AG08396 (cell line): Measurements from ENCODE around the gene PCDHA4.
A peak's percentile ranks its signal among the peaks of the same experiment; 100 is the strongest.
"Not testable (repeated sequence)": the region's sequence is repeated elsewhere in the genome, so short reads cannot be mapped to it uniquely, and the experiment has no call there.

Source experiments
- DNase-seq: peaks from one replicate; pipeline ENCODE4 v3.0.0; 2012; ENCODE audit warnings: low spot score, mixed read lengths

The PCDHA4 gene

DNA sequence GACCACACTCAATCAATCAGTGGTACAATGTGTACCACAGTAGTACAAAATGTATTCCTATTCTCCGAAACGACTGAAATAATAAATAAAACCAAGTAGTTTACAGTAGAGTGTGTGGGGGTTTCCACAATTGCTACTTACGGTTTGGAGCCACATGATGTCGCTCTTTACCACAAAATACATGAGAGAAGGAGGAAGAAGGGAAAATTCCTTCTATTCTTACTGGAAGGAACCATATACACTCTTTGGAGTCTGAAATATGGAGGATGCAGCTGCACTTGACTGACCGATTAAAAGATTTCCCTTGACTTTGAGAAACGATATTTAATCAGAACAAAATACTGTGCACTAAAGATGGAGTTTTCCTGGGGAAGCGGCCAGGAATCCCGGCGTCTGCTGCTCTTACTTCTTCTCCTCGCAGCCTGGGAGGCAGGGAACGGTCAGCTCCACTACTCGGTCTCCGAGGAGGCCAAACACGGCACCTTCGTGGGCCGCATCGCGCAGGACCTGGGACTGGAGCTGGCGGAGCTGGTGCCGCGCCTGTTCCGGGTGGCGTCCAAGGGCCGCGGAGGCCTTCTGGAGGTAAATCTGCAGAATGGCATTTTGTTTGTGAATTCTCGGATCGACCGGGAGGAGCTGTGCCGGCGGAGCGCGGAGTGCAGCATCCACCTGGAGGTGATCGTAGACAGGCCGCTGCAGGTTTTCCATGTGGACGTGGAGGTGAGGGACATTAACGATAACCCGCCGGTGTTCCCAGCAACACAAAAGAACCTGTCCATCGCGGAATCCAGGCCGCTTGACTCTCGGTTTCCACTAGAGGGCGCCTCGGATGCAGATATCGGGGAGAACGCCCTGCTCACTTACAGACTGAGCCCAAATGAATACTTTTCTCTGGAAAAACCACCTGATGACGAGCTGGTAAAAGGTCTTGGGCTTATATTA, at the start of gene PCDHA4:
Gene PCDHA4, plus strand, starts transcription at position 235 of the 942 bp plus-strand sequence.
- peak; percentile 37 for DNase-seq

DNA sequence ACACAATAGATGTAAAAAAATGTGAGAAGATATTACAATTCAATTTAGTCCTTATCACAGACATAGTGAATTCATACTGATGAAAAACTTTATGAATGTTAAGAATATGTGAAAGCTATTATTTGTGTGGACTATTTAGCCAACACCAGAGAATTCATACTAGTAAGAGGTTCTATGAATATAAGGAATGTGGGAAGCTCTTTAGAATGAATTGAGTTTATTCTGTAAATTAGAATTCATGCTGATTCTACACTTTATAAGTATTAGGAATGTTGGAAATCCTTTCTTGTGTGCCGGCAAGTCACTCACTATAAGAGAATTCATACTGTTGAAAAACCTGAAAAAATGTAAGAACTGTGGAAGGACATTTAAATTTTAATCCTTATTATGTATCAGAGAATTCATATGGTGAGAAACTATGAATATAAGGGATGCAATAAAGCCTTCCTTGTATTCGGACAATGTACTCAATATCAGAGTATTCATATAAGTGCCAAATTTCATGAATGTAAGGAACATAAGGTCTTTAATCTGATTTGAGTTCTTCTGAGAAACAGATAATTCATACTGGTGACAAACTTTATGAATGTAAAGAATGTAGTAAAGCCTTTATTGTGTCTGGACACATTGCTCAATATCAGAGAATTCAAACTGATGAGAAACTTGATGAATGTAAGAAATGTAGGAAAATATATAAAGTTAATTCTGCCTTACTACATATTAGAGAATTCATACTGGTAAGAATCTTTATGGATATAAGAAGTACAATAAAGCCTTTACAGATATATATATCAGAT, 42.5 kb upstream of the PCDHA4 start:
- no peak for DNase-seq

DNA sequence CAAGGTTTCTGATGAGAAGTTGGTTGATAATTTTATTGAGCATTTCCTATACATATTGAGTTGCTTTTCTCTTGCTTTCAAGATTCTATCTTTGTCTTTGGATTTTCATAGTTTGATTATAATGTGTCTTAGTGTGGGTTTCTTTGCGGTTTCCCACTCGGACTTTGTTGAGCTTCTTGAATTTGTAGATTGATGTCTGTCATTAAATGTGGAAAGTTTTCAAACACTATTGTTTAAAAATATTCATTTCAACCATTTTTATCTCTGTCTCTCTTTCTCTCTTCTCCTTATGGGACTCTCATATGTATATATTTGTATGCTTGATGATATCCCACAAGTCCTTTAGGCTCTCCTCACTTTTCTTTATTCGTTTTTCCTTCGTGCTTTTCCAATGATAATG, 39.4 kb upstream of the PCDHA4 start:
- DNase-seq = no peak

DNA sequence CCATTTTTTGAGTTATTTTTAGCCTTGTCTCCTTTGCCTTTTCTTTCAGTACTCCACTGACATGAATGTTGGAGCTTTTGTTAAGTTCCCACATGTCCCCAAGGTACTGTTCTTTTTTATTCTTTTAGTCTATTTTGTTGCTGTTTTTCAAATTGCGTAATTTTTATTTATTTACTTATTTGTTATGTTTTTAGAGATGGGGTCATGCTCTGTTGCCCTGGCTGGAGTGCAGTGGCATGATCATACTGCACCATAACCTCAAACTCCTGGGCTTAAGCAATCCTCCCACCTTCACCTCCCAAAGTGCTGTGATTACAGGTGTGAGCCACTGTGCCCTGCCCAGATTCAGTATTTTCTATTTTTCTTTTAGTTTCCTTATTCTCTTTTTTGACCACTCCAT, 26.4 kb upstream of the PCDHA4 start:
- no peak for DNase-seq

DNA sequence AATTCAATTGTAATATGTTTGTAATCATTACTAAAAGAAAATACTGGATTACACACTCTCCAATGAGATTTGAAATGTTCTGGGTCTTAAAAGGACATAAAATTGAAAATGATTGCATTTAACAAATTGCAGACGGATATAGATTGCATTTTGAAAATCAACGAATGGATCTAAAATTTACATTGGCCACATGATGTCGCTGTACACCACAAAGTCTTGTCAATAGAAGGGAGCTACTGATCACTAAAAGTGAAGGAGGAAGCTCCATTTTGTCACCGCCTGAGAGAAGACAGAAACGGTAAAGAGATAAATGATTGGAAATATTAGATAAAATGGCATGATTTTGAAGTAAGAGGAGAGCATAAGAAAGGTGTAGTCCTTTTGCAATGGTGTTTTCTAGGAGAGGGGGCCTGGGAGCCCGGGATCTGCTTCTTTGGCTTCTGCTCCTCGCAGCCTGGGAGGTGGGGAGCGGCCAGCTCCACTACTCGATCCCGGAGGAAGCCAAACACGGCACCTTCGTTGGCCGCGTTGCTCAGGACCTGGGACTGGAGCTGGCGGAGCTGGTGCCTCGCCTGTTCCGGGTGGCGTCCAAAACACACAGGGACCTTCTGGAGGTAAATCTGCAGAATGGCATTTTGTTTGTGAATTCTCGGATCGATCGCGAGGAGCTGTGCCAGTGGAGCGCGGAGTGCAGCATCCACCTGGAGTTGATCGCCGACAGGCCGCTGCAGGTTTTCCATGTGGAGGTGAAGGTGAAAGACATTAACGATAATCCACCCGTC, 20.8 kb upstream of the PCDHA4 start, which contains the start of gene PCDHA1:
Gene PCDHA1, plus strand, starts transcription at position 236 of the 782 bp plus-strand sequence.
- no peak for DNase-seq

DNA sequence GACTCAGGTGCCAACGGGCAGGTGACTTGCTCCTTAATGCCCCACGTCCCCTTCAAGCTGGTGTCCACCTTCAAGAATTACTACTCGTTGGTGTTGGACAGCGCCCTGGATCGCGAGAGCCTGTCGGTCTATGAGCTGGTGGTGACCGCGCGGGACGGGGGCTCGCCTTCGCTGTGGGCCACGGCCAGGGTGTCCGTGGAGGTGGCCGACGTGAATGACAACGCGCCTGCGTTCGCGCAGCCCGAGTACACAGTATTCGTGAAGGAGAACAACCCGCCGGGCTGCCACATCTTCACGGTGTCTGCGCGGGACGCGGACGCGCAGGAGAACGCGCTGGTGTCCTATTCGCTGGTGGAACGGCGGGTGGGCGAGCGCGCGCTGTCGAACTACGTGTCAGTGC, 19.4 kb upstream of the PCDHA4 start:
- not testable (repeated sequence) for DNase-seq

DNA sequence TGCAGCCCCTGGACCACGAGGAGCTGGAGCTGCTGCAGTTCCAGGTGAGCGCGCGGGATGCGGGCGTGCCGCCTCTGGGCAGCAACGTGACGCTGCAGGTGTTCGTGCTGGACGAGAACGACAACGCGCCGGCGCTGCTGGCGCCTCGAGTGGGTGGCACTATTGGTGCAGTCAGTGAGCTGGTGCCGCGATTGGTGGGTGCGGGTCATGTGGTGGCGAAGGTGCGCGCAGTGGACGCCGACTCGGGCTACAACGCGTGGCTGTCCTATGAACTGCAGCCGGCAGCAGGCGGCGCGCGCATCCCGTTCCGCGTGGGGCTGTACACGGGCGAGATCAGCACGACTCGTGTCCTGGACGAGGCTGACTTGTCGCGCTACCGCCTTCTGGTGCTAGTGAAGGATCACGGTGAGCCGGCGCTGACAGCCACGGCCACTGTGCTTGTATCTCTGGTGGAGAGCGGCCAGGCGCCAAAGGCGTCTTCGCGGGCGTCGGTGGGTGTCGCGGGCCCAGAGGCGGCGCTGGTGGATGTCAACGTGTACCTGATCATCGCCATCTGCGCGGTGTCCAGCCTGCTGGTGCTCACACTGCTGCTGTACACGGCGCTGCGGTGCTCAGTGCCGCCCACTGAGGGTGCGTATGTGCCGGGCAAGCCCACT, 18.9 kb upstream of the PCDHA4 start:
- not testable (repeated sequence) for DNase-seq

DNA sequence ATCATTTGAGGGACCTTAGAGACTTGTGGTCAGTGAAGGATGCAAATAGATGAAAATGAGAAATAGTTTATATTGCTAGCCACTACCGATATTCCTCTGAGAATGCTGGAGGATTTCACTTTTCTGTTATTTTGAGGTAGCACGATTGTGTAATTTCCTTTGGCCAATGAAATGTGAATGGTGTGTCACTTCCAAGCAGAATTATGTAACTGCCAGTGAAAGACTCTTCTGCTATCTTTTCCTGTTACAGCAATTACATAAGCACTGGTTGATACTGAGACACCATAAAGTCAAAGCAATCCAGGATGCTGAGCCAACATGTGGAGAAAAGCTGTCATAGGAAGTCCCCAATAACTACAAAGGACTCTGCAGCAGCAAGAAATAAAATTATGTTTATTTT, 15.8 kb upstream of the PCDHA4 start:
- DNase-seq = no peak

DNA sequence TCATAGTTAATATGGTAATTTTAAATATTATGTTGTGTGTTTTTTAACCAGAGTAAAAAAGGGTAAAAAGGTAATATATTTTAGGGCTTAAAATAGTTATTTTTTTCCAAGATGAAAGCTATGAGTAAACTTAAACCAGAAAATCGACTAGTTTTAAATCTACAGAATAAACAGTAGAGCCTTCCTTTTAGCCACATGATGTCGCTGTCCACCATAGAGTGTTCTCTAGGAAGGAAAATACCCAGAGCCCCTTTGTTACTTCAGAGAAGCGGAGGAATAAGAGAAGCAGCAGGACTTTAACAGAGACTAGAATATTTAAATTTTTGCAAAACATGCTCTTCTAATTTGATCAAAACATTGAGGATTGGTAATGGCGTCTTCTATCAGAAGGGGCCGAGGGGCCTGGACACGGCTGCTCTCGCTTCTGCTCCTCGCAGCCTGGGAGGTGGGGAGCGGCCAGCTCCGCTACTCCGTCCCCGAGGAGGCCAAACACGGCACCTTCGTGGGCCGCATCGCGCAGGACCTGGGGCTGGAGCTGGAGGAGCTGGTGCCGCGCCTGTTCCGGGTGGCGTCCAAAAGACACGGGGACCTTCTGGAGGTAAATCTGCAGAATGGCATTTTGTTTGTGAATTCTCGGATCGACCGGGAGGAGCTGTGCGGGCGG, 12.1 kb upstream of the PCDHA4 start, which contains the start of gene PCDHA2:
Gene PCDHA2, plus strand, starts transcription at position 258 of the 664 bp plus-strand sequence.
- DNase-seq = peak; percentile 38

DNA sequence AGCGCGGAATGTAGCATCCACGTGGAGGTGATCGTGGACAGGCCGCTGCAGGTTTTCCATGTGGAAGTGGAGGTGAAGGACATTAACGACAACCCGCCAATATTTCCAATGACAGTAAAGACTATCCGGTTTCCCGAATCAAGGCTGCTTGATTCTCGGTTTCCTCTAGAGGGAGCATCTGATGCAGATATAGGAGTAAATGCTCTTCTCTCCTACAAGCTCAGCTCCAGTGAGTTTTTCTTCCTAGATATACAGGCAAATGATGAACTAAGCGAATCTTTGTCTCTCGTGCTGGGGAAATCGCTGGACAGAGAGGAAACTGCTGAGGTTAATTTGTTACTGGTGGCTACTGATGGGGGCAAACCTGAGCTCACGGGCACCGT, 11.6 kb upstream of the PCDHA4 start:
- DNase-seq = peak; percentile 62

DNA sequence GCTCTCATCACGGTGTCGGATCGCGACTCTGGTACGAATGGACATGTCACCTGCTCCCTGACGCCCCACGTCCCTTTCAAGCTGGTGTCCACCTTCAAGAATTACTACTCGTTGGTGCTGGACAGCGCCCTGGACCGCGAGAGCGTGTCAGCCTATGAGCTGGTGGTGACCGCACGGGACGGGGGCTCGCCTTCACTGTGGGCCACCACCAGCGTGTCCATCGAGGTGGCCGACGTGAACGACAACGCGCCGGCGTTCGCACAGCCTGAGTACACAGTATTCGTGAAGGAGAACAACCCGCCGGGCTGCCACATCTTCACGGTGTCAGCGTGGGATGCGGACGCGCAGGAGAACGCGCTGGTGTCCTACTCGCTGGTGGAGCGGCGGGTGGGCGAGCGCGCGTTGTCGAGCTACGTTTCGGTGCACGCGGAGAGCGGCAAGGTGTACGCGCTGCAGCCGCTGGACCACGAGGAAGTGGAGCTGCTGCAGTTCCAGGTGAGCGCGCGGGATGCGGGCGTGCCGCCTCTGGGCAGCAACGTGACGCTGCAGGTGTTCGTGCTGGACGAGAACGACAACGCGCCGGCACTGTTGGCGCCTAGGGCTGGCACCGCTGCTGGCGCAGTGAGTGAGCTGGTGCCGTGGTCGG, 10.7 kb upstream of the PCDHA4 start:
- DNase-seq = not testable (repeated sequence)

DNA sequence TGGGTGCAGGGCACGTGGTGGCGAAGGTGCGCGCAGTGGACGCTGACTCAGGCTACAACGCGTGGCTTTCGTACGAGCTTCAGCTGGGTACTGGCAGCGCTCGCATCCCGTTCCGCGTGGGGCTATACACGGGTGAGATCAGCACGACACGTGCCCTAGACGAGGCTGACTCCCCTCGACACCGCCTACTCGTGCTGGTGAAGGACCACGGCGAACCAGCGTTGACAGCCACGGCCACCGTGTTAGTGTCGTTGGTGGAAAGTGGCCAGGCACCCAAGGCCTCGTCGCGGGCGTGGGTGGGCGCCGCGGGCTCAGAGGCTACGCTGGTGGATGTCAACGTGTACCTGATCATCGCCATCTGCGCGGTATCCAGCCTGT, 10.2 kb upstream of the PCDHA4 start:
- no peak for DNase-seq

DNA sequence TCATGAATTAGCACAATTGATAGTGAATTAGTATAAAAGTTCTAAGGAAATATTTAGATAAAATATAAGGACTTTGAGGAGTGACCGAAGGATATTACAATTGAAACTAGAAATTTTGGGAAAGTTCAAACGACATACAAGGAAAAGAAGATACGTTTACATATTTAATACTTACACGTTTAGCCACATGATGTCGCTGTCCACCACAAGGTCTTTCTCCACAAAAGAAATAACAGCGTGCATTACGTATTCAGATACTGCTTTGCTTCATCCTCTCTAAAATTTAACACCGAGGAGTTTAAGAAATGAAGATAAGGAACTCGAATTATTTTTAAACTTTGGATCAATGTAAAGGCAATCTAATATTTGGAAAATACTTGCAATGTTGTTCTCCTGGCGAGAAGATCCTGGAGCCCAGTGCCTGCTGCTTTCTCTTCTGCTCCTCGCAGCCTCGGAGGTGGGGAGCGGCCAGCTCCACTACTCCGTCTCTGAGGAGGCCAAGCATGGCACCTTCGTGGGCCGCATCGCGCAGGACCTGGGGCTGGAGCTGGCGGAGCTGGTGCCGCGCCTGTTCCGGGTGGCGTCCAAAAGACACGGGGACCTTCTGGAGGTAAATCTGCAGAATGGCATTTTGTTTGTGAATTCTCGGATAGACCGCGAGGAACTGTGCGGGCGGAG, 5.9 kb upstream of the PCDHA4 start, which contains the start of gene PCDHA3:
Gene PCDHA3, plus strand, starts transcription at position 242 of the 678 bp plus-strand sequence.
- DNase-seq = peak; percentile 46

DNA sequence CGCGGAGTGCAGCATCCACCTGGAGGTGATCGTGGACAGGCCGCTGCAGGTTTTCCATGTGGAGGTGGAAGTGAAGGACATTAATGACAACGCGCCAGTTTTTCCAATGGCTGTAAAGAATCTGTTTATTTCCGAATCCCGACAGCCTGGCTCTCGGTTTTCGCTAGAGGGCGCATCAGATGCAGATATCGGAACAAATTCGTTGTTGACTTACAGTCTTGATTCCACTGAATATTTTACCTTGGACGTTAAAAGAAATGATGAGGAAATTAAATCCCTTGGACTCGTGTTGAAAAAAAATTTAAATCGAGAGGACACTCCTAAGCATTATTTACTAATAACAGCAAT, 5.4 kb upstream of the PCDHA4 start:
- peak; percentile 61 for DNase-seq

DNA sequence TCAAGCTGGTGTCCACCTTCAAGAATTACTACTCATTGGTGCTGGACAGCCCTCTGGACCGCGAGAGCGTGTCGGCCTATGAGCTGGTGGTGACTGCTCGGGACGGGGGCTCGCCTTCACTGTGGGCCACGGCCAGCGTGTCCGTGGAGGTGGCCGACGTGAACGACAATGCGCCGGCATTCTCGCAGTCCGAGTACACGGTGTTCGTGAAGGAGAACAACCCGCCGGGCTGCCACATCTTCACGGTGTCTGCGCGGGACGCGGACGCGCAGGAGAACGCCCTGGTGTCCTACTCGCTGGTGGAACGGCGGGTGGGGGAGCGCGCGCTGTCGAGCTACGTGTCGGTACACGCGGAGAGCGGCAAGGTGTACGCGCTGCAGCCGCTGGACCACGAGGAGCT, 4.5 kb upstream of the PCDHA4 start:
- not testable (repeated sequence) for DNase-seq

DNA sequence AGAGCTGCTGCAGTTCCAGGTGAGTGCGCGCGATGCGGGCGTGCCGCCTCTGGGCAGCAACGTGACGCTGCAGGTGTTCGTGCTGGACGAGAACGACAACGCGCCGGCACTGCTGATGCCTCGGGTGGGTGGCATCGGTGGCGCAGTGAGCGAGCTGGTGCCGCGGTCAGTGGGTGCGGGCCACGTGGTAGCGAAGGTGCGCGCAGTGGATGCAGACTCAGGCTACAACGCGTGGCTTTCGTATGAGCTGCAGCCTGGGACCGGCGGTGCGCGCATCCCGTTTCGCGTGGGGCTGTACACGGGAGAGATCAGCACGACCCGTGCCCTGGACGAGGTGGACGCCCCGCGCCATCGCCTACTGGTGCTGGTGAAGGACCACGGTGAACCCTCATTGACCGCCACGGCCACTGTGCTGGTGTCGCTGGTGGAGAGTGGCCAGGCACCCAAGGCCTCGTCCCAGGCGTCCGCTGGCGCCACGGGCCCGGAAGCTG, 4.0 kb upstream of the PCDHA4 start:
- DNase-seq = no peak

DNA sequence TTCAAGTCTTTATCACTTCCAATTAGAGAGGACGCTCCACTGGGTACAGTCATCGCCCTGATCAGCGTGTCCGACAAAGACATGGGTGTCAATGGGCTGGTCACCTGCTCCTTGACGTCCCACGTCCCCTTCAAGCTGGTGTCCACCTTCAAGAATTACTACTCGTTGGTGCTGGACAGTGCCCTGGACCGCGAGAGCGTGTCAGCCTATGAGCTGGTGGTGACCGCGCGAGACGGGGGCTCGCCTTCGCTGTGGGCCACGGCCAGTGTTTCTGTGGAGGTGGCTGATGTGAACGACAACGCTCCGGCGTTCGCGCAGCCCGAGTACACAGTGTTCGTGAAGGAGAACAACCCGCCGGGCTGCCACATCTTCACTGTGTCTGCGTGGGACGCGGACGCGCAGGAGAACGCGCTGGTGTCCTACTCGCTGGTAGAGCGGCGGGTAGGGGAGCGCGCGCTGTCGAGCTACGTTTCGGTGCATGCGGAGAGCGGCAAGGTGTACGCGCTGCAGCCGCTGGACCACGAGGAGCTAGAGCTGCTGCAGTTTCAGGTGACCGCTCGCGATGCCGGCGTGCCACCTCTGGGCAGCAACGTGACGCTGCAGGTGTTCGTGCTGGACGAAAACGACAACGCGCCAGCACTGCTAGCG, 1.5 kb downstream of the PCDHA4 start:
- DNase-seq = not testable (repeated sequence)

DNA sequence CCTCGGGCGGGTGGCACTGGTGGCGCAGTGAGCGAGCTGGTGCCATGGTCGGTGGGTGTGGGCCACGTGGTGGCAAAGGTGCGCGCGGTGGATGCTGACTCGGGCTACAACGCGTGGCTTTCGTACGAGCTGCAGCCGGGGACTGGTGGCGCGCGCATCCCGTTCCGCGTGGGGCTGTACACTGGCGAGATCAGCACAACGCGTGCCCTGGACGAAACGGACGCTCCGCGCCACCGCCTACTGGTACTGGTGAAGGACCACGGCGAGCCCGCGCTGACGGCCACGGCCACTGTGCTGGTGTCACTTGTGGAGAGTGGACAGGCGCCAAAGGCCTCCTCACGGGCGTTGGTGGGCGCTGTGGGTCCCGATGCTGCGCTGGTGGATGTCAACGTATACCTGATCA, 2.0 kb downstream of the PCDHA4 start:
- DNase-seq = no peak
